HepG2 (cell line): ENCODE data around the gene MGLL. TPM values are rescaled to one million over a fixed set of nuclear protein-coding genes. Genes with fewer than 3 reads are reported as not detected.

ENCODE experiments used
- ATAC-seq: fragments of 200-7000 bp; cut with Tn5 transposase; 3 replicates; pipeline ENCODE4 v1.9.1; 2020; ENCODE audit warnings: mild to moderate bottlenecking, moderate library complexity
- BruUV-seq: library from RNA; stranded (reverse); fragments of 400-500 nt; replicated peaks from 2 replicates; lab custom pipeline; 2021; lab: Mats Ljungman, UMichigan
- CTCF ChIA-PET: fragments of 300-600 bp; formaldehyde crosslinking; extraction: SDS; loops from one replicate; lab custom pipeline; 2021; ENCODE audit warnings: low total read pairs, inconsistent platforms, low intra/inter-chr PET ratio; lab: Yijun Ruan, JAX
- POLR2A ChIA-PET: fragments of 350-600 bp; sonication (Branson Sonifier 250); formaldehyde crosslinking; loops from one replicate; lab custom pipeline; 2020; ENCODE audit warnings: antibody characterized with exemption, inconsistent platforms; lab: Yijun Ruan, JAX
- DNase-seq: peaks from one replicate; pipeline ENCODE4 v3.0.0-alpha.2; 2015; ENCODE audit warnings: low spot score
- FAIRE-seq: peaks from 3 replicates; lab custom pipeline; 2011; peaks lifted over from hg19 to GRCh38; lab: Jason Lieb, UNC
- H2AFZ ChIP-seq: one replicate; pipeline ENCODE4 v1.6.1; 2011; ENCODE audit warnings: low read length, inconsistent platforms
- H3K27ac ChIP-seq: fragments of 300-600 bp; 3 replicates; pipeline ENCODE4 v1.8.0; 2011; ENCODE audit warnings: mixed run types, mild to moderate bottlenecking, mixed read lengths, low read length, inconsistent platforms; ENCODE audit not compliant: insufficient read depth; ENCODE audit errors: extremely low read length
- H3K27me3 ChIP-seq, 2 experiments: fragments of 200-600 bp in 1 of 2; 2 replicates in 1 of 2; 3 replicates in 1 of 2; pipeline versions ENCODE4 v1.6.0 to v1.8.0; 2011; ENCODE audit warnings: low read length in 2 of 2, mild to moderate bottlenecking in 2 of 2, moderate library complexity in 2 of 2, inconsistent platforms in 1 of 2; ENCODE audit not compliant: insufficient read depth in 2 of 2, control insufficient read depth in 1 of 2
- H3K36me3 ChIP-seq, 2 experiments: fragments of 200-600 bp in 1 of 2; replicated peaks in 1 of 2; 2 replicates in 1 of 2; 3 replicates in 1 of 2; pipeline versions ENCODE4 v1.5.1 to v1.8.0; 2011; ENCODE audit warnings: low read length in 2 of 2, inconsistent platforms in 1 of 2; ENCODE audit not compliant: insufficient read depth in 2 of 2, control insufficient read depth in 1 of 2
- H3K4me1 ChIP-seq: 2 replicates; pipeline ENCODE4 v1.5.1; 2012; ENCODE audit warnings: low read length, inconsistent platforms; ENCODE audit not compliant: insufficient read depth
- H3K4me2 ChIP-seq: 2 replicates; pipeline ENCODE4 v1.6.0; 2011; ENCODE audit warnings: low read depth, low read length, inconsistent platforms
- H3K4me3 ChIP-seq, 3 experiments: fragments of 200-600 bp in 1 of 3; sonication (generic), shearing (Covaris generic) in 1 of 3; replicated peaks in 1 of 3; 2 replicates each; pipeline ENCODE4 v1.5.1; 2011 to 2016; ENCODE audit warnings: low read length in 3 of 3, inconsistent platforms in 2 of 3, low read depth in 2 of 3, mild to moderate bottlenecking in 2 of 3, control low read depth in 1 of 3, mixed read lengths in 1 of 3; ENCODE audit not compliant: insufficient read depth in 1 of 3
- H3K79me2 ChIP-seq: one replicate; pipeline ENCODE4 v1.6.1; 2011; ENCODE audit warnings: low read length, inconsistent platforms; ENCODE audit not compliant: insufficient read depth
- H3K9ac ChIP-seq: 2 replicates; pipeline ENCODE4 v1.6.0; 2011; ENCODE audit warnings: mild to moderate bottlenecking, low read depth, low read length, inconsistent platforms; ENCODE audit not compliant: insufficient read depth
- H3K9me3 ChIP-seq: 2 replicates; pipeline ENCODE4 v1.5.1; 2012; ENCODE audit warnings: mild to moderate bottlenecking, low read length
- H4K20me1 ChIP-seq: 2 replicates; pipeline ENCODE4 v1.6.0; 2011; ENCODE audit warnings: inconsistent platforms, mild to moderate bottlenecking, low read length, moderate library complexity; ENCODE audit not compliant: insufficient read depth
- FOXM1 ChIP-seq: sonication (generic); formaldehyde crosslinking; IDR thresholded peaks from 2 replicates; pipeline ENCODE4 v1.5.0; 2020; ENCODE audit warnings: missing genetic modification reagents
- PHB2 ChIP-seq: fragments of 450-650 bp; IDR thresholded peaks from 2 replicates; pipeline ENCODE4 v1.6.1; 2018; ENCODE audit not compliant: partially characterized antibody
- RAD21 ChIP-seq: fragments of 450-650 bp; formaldehyde crosslinking; IDR thresholded peaks from 2 replicates; pipeline ENCODE4 v1.5.0; 2020; ENCODE audit warnings: mild to moderate bottlenecking
- SPEN ChIP-seq: sonication (generic); formaldehyde crosslinking; IDR thresholded peaks from 2 replicates; pipeline ENCODE4 v1.5.1; 2020; ENCODE audit warnings: low read depth, mild to moderate bottlenecking, missing genetic modification reagents
- TEAD3 ChIP-seq: optimal IDR thresholded peaks from 2 replicates; pipeline ENCODE3; 2016; ENCODE audit warnings: borderline replicate concordance
- YY1 ChIP-seq: IDR thresholded peaks from 2 replicates; pipeline ENCODE4 v1.6.1; 2011; ENCODE audit warnings: low read length, low read depth, moderate library complexity, mild to moderate bottlenecking; ENCODE audit not compliant: insufficient read depth, insufficient replicate concordance
- ZKSCAN5 ChIP-seq: sonication (generic); formaldehyde crosslinking; IDR thresholded peaks from 2 replicates; pipeline ENCODE4 v1.5.1; 2020; ENCODE audit warnings: mild to moderate bottlenecking, missing genetic modification reagents
- ZNF30 ChIP-seq: sonication (generic); formaldehyde crosslinking; IDR thresholded peaks from 2 replicates; pipeline ENCODE4 v1.5.0; 2020; ENCODE audit warnings: mild to moderate bottlenecking, missing genetic modification reagents
- ZNF333 ChIP-seq: sonication (generic); formaldehyde crosslinking; IDR thresholded peaks from 2 replicates; pipeline ENCODE4 v1.4.0; 2020; ENCODE audit warnings: mild to moderate bottlenecking, missing genetic modification reagents, borderline replicate concordance
- ZNF670 ChIP-seq: sonication (generic); formaldehyde crosslinking; IDR thresholded peaks from 2 replicates; pipeline ENCODE4 v1.8.0; 2022; ENCODE audit warnings: mild to moderate bottlenecking, missing genetic modification reagents, borderline replicate concordance
- ZNF737 ChIP-seq: sonication (generic); formaldehyde crosslinking; IDR thresholded peaks from 2 replicates; pipeline ENCODE4 v1.5.0; 2020; ENCODE audit warnings: missing genetic modification reagents, mild to moderate bottlenecking, borderline replicate concordance
- ZSCAN31 ChIP-seq: sonication (generic); formaldehyde crosslinking; IDR thresholded peaks from 2 replicates; pipeline ENCODE4 v1.5.0; 2020; ENCODE audit warnings: low read depth, mild to moderate bottlenecking, missing genetic modification reagents
- WGBS: methylation state at CpG from one replicate; pipeline ENCODE4 v1.1.6; 2017; ENCODE audit warnings: low lambda C conversion rate; 5-methylcytosine and 5-hydroxymethylcytosine counted together
- in situ Hi-C: cut with HindIII; loops from 2 replicates; pipeline ENCODE4 v1.10.0; 2017; ENCODE audit warnings: low pct_unique_long_range_greater_than_20kb; ENCODE audit not compliant: extremely low pct_ligation_motif_present
- intact Hi-C: fragments of 100-400 bp; cut with micrococcal nuclease; formaldehyde crosslinking; loops from one replicate; pipeline ENCODE4 v1.10.0; 2022; ENCODE audit not compliant: unreplicated experiment
- polyA plus RNA-seq, 8 experiments: library from polyadenylated mRNA; depleted of rRNA in 3 of 8; stranded (reverse) in 7 of 8; unstranded in 1 of 8; fragments of >200 nt; fragmentation: Illumina TruSeq in 4 of 8; extraction: Trizol in 4 of 8; gene quantifications; 2 replicates each; pipeline versions ENCODE4 v1.2.1 to v1.2.3, GENCODE V29; 2011 to 2016; ENCODE audit warnings: low read depth in 4 of 8, missing spikeins in 1 of 8, mixed read lengths in 1 of 8; ENCODE audit not compliant: insufficient read depth in 1 of 8
- total RNA-seq, 5 experiments: library from RNA; depleted of rRNA; stranded (reverse); fragments of >200 nt; fragmentation: Illumina TruSeq; extraction: Trizol; gene quantifications; 2 replicates each; pipeline ENCODE4 v1.2.3, GENCODE V29; 2016; ENCODE audit warnings: low read depth in 1 of 5
- TF ChIP-seq, protein P1 (sequence below): sonication (generic); formaldehyde crosslinking; IDR thresholded peaks from 2 replicates; pipeline ENCODE4 v1.4.0; 2020; ENCODE audit warnings: mild to moderate bottlenecking, missing genetic modification reagents
- TF ChIP-seq, protein P2 (sequence below): sonication (generic); formaldehyde crosslinking; IDR thresholded peaks from 2 replicates; pipeline ENCODE4 v1.5.1; 2020; ENCODE audit warnings: mild to moderate bottlenecking, missing genetic modification reagents, moderate library complexity
- TF ChIP-seq, protein P3 (sequence below): sonication (generic); formaldehyde crosslinking; IDR thresholded peaks from 2 replicates; pipeline ENCODE4 v1.4.0; 2020; ENCODE audit warnings: missing genetic modification reagents

MGLL gene
- total and polyA plus RNA-seq, 2 of the 13 experiments (the other 11 are each of a cell fraction or from before 2014, with no cell fraction given), result not detected

DNA sequence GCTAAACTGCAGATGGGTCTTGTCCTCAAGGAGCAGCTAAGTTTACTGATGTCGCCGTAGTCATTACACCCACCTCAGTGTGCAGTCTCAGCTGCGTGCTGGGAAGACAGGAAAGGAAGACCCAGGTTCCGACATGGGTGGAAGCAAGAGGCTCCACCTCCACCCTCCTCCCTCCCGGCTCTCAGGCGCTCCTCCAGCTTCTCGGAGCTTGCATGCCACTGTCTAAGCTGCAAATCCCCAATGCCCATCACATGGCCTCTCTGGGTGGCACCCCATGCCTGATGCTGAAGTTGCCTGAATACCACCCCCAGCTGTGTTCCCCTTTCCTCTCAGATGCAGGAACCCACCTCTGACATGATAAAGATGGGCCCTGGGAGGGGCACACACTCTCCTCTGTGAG, 58.5 kb downstream of the MGLL start (continued):
- TF ChIP-seq, protein P1, sequence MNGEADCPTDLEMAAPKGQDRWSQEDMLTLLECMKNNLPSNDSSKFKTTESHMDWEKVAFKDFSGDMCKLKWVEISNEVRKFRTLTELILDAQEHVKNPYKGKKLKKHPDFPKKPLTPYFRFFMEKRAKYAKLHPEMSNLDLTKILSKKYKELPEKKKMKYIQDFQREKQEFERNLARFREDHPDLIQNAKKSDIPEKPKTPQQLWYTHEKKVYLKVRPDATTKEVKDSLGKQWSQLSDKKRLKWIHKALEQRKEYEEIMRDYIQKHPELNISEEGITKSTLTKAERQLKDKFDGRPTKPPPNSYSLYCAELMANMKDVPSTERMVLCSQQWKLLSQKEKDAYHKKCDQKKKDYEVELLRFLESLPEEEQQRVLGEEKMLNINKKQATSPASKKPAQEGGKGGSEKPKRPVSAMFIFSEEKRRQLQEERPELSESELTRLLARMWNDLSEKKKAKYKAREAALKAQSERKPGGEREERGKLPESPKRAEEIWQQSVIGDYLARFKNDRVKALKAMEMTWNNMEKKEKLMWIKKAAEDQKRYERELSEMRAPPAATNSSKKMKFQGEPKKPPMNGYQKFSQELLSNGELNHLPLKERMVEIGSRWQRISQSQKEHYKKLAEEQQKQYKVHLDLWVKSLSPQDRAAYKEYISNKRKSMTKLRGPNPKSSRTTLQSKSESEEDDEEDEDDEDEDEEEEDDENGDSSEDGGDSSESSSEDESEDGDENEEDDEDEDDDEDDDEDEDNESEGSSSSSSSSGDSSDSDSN, result no peak
- TF ChIP-seq FOXM1 (CRISPR knock-in tag) (no peak), SPEN (CRISPR knock-in tag) (no peak), ZNF670 (no peak), PHB2 (no peak)
- TF ChIP-seq, protein P2, sequence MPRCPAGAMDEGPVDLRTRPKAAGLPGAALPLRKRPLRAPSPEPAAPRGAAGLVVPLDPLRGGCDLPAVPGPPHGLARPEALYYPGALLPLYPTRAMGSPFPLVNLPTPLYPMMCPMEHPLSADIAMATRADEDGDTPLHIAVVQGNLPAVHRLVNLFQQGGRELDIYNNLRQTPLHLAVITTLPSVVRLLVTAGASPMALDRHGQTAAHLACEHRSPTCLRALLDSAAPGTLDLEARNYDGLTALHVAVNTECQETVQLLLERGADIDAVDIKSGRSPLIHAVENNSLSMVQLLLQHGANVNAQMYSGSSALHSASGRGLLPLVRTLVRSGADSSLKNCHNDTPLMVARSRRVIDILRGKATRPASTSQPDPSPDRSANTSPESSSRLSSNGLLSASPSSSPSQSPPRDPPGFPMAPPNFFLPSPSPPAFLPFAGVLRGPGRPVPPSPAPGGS (CRISPR knock-in tag), result no peak

DNA sequence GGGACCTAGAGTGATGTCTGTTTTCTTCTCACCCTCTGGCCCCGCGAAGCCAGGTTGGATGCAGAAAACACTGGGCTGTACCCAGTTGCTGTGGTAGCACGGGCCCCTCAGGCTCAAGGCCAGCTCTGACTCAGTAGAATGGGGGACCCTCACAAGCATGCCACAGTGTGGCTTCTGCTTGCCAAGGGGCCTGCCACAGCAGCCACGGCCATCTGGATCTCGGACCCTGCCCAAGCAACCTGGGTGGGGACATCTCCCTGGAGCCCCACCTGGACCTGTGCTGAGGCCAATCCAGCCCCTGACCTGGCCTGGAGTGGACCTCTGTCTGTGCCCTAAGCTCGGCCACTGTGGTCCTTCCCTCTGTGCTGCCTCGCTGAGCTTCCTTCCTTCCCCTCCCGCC, 59.0 kb downstream of the MGLL start:
- Histone ChIP-seq H3K27me3 (peaks cover 3 to 32% of the 10 kb centered on the region in 2 experiments), H3K4me3 (no peak overlapping the region), H2AFZ (no peak overlapping the region), H4K20me1 (no peaks in the 10 kb centered on the region), H3K27ac (no peak overlapping the region), H3K9me3 (no peaks in the 10 kb centered on the region), H3K4me2 (no peak overlapping the region), H3K4me1 (peaks cover 12% of the 10 kb centered on the region; the same call in 1 of the 2 replicates), H3K9ac (no peak overlapping the region), H3K36me3 (no peaks in the 10 kb centered on the region), H3K79me2 (no peaks in the 10 kb centered on the region)
- DNase-seq, result no peak
- no peak for ATAC-seq
- in situ Hi-C loops (no loop called here), intact Hi-C loops (no loop called here)
- WGBS, result 42% methylated on average over 6 of the region's 8 CpGs
- ChIA-PET CTCF (no interaction called here), POLR2A (no interaction called here)
- no TSS peak for BruUV-seq
- FAIRE-seq, result no peak
- TF ChIP-seq, protein P3, sequence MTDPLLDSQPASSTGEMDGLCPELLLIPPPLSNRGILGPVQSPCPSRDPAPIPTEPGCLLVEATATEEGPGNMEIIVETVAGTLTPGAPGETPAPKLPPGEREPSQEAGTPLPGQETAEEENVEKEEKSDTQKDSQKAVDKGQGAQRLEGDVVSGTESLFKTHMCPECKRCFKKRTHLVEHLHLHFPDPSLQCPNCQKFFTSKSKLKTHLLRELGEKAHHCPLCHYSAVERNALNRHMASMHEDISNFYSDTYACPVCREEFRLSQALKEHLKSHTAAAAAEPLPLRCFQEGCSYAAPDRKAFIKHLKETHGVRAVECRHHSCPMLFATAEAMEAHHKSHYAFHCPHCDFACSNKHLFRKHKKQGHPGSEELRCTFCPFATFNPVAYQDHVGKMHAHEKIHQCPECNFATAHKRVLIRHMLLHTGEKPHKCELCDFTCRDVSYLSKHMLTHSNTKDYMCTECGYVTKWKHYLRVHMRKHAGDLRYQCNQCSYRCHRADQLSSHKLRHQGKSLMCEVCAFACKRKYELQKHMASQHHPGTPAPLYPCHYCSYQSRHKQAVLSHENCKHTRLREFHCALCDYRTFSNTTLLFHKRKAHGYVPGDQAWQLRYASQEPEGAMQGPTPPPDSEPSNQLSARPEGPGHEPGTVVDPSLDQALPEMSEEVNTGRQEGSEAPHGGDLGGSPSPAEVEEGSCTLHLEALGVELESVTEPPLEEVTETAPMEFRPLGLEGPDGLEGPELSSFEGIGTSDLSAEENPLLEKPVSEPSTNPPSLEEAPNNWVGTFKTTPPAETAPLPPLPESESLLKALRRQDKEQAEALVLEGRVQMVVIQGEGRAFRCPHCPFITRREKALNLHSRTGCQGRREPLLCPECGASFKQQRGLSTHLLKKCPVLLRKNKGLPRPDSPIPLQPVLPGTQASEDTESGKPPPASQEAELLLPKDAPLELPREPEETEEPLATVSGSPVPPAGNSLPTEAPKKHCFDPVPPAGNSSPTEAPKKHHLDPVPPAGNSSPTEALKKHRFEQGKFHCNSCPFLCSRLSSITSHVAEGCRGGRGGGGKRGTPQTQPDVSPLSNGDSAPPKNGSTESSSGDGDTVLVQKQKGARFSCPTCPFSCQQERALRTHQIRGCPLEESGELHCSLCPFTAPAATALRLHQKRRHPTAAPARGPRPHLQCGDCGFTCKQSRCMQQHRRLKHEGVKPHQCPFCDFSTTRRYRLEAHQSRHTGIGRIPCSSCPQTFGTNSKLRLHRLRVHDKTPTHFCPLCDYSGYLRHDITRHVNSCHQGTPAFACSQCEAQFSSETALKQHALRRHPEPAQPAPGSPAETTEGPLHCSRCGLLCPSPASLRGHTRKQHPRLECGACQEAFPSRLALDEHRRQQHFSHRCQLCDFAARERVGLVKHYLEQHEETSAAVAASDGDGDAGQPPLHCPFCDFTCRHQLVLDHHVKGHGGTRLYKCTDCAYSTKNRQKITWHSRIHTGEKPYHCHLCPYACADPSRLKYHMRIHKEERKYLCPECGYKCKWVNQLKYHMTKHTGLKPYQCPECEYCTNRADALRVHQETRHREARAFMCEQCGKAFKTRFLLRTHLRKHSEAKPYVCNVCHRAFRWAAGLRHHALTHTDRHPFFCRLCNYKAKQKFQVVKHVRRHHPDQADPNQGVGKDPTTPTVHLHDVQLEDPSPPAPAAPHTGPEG (CRISPR knock-in tag), result no peak
- no peak for TF ChIP-seq ZNF333
- no peak for TF ChIP-seq RAD21 (CRISPR knock-in tag)
- TF ChIP-seq ZNF30 (CRISPR knock-in tag), result no peak
- no peak for TF ChIP-seq TEAD3 (CRISPR knock-in tag)
- no peak for TF ChIP-seq ZKSCAN5 (CRISPR knock-in tag)
- no peak for TF ChIP-seq ZNF737 (CRISPR knock-in tag)
- no peak for TF ChIP-seq ZSCAN31 (CRISPR knock-in tag)
- TF ChIP-seq YY1, result no peak
